ENCODE measurements around the gene LIMK2.

The LIMK2 gene

DNA sequence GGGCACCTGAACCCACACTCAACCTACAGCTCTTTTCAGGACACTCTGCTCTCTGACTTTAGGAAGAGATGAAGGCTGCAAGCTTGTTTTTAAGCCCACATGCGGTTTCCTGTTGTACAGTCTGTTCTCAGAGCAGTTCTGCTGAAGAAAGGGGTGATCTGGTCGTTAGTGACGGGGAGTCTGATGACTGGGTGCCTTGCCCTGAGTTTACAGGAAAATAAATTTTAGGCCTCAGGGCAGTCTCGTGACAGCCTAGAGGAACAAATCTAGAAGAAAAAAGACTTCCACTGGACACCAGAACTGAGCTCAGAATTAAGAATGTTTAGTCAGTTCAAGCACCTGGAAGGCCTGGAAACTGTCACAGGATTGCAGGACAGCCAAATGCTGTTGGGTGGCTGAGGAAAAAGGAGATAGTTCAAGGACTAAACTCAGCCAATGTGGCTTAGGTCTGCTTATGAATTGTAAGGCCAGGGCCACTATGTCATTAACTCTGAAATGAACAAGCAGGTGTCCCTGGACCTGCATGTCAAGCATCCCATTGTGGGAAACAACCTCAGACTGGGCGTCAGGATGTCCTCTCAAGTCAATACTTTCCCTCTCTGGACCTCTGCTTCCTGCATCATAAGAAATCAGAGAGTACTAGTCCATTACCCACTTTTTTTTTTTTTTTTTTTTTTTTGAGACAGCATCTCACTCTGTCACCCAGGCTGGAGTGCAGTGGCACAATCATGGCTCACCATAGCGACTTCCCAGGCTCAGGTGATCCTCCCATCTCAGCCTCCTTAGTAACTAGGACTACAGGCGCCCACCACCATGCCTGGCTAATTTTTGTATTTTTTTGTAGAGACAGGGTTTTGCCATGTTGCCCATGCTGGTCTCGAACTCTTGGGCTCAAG is 74.5 kb downstream of the LIMK2 start:
- Histone ChIP-seq H3K4me1 (ENCODE audit: control insufficient read depth, insufficient read depth, low read length) (peaks cover 17% of the 10 kb centered on the region), H3K9me3 (ENCODE audit: control insufficient read depth, low read length) (no peaks in the 10 kb centered on the region), H3K36me3 (ENCODE audit: control insufficient read depth, insufficient read depth, low read length, severe bottlenecking) (peaks cover 74% of the 10 kb centered on the region), H3K4me3 (ENCODE audit: low read length) (no peak overlapping the region), H3K27me3 (replicated peaks; ENCODE audit: control insufficient read depth, insufficient read depth, low read length) (no peaks in the 10 kb centered on the region), H3K9ac (ENCODE audit: low read length) (no peak overlapping the region)
- no peak for DNase-seq (ENCODE audit: low read depth)

DNA sequence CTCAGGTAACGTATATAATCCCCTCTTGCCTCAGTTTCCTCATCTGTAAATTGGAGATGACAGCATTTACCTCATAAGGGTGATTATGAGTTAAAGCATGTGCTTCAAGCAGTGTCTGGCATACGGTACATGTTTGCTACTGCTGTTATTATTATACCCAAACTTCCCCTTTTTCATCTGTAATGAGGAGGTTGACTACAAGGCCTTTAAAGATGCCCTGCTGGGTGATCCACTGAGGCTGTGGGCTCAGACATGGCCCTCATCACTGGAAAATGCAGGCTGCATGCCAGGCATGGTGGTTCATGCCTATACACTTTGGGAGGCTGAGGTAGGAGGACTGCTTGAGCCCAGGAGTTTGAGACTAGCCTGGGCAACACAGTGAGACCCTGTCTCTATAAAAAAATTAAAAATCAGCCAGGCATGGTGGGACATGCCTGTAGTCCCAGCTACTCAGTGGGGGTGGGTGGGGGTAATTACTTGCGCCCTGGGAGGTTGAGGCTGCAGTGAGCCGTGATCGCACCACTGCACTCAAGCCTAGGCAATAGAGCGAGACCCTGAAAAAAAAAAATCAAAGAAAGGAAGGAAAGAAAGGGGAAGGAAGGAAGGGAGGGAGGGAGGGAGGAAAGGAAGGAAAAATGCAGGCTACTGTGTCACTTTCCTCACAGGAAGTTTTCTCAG is 75.9 kb downstream of the LIMK2 start:
- H3K27me3 ChIP-seq (replicated peaks; ENCODE audit: control insufficient read depth, insufficient read depth, low read length), result no peaks in the 10 kb centered on the region
- peak overlapping the region; percentile 58 for H3K9ac ChIP-seq (ENCODE audit: low read length)
- no peak overlapping the region for H3K4me3 ChIP-seq (ENCODE audit: low read length)
- H3K4me1 ChIP-seq (ENCODE audit: control insufficient read depth, insufficient read depth, low read length), result peaks cover 22% of the 10 kb centered on the region
- no peaks in the 10 kb centered on the region for H3K9me3 ChIP-seq (ENCODE audit: control insufficient read depth, low read length)
- no peak for DNase-seq (ENCODE audit: low read depth)
- H3K36me3 ChIP-seq (ENCODE audit: control insufficient read depth, insufficient read depth, low read length, severe bottlenecking), result peaks cover 60% of the 10 kb centered on the region

DNA sequence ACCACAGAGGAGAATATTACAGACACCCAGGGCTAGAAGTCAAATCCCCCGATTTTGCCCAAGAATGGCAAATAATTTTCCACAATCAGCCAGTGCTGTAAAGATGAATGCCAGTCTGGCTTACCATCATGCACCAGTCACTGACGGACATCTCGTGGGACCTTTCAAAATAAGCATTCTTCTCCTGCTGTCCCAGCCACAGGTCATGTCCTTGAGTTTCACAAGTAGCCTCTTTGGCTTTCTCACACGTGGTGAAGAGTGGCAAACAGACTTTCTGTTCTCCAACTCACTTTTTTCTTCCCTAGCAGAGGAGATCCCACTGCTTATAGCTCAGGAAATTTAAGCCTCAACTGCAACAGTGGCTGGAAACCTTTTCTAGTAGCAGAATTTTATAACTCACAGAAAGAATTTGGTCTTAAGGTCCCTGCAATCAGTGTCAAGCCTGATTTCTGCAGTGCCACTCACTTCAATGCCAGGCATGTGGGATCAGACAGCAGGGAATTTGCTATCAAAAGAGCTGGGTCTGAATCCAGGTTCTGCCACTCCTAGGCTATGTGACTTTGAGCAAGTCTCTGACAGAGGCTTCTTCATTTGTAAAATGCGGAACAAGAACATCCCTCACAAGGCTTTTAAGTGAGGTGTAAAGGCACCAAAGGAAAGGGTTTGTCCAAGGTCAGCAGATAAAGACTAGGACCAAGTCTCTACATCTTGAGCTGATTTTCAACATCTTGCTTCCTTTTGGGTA is 76.6 kb downstream of the LIMK2 start:
- DNase-seq (ENCODE audit: low read depth), result no peak
- peak overlapping the region; percentile 58 for H3K9ac ChIP-seq (ENCODE audit: low read length)
- no peaks in the 10 kb centered on the region for H3K27me3 ChIP-seq (replicated peaks; ENCODE audit: control insufficient read depth, insufficient read depth, low read length)
- H3K36me3 ChIP-seq (ENCODE audit: control insufficient read depth, insufficient read depth, low read length, severe bottlenecking), result peaks cover 53% of the 10 kb centered on the region
- peaks cover 29% of the 10 kb centered on the region for H3K4me1 ChIP-seq (ENCODE audit: control insufficient read depth, insufficient read depth, low read length)
- H3K9me3 ChIP-seq (ENCODE audit: control insufficient read depth, low read length), result no peaks in the 10 kb centered on the region
- H3K4me3 ChIP-seq (ENCODE audit: low read length), result no peak overlapping the region

DNA sequence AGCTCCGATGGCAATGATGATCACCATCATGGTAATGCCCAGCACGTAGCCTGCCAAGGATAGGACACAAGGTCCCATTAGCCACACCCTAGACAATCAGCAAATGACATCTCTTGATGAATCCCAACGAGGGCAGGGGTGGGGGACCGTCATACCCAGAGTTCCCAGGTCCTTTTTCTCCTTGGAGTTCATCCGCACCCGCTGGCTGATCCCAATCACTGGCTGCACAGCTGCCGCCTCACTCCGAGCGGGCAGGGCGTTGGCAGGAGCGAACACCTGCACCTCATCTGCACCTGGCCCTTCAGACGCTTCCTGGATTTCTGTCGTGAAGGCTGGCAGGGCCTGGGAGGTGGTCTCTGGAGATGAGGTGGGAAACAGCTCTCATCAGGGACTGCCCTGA is 77.2 kb downstream of the LIMK2 start:
- no peak for DNase-seq (ENCODE audit: low read depth)
- H3K27me3 ChIP-seq (replicated peaks; ENCODE audit: control insufficient read depth, insufficient read depth, low read length), result no peaks in the 10 kb centered on the region
- peaks cover 47% of the 10 kb centered on the region for H3K36me3 ChIP-seq (ENCODE audit: control insufficient read depth, insufficient read depth, low read length, severe bottlenecking)
- no peaks in the 10 kb centered on the region for H3K9me3 ChIP-seq (ENCODE audit: control insufficient read depth, low read length)
- H3K4me3 ChIP-seq (ENCODE audit: low read length), result peak overlapping the region; percentile 94
- peaks cover 32% of the 10 kb centered on the region for H3K4me1 ChIP-seq (ENCODE audit: control insufficient read depth, insufficient read depth, low read length)
- H3K9ac ChIP-seq (ENCODE audit: low read length), result peak overlapping the region; percentile 93

DNA sequence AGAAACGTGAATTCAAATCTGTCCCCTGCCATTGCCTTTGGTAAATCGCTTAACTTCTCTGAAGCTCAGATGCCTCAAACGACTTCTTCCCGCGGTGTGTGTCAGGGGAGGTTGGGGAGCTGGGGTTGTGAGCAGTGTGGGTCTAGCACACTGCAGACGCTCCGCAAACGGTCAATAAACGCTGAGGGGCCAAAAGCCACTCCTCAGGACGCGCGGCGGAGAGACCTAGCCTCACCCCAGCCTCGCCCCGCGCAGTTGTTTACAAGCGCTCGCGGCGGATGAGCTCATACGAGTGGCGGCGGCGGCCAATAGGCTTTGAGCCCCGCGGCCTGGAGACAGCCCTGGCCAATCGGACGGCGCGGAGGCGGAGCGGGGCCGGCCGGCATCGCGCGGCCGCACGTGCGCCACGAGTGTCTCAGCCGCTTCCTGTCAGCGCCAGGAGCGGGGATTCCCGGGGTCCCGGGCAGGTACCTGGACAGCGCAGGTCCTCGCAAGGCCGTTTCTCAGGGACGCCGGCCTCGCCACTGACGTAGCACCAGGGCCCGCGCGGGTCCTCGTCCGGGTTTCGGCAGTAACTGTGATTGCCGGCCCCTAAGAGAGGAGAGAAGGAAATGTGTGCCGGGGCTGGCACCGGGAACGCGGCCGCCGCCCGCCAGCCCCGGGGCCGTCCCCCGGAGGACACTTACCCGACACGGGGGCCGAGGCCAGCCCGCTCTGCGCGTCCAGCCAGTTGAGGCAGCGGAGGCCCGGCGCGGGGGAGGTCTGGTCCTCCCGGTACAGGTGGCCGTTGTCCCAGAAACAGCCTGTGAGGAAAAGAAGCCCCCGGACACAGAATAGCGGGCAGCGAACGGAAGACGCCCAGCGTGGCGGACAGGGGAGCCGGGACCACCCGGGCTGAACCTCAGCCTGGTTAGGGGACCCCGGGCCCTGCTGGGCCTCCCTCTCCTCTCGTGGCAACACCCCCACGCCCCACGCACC is 78.7 kb downstream of the LIMK2 start:
- Histone ChIP-seq H3K36me3 (ENCODE audit: control insufficient read depth, insufficient read depth, low read length, severe bottlenecking) (peaks cover 33% of the 10 kb centered on the region), H3K4me3 (ENCODE audit: low read length) (peak overlapping the region; percentile 94), H3K9me3 (ENCODE audit: control insufficient read depth, low read length) (no peaks in the 10 kb centered on the region), H3K27me3 (replicated peaks; ENCODE audit: control insufficient read depth, insufficient read depth, low read length) (no peaks in the 10 kb centered on the region), H3K9ac (ENCODE audit: low read length) (peak overlapping the region; percentile 93), H3K4me1 (ENCODE audit: control insufficient read depth, insufficient read depth, low read length) (peaks cover 39% of the 10 kb centered on the region)
- peak; percentile 99 for DNase-seq (ENCODE audit: low read depth)

DNA sequence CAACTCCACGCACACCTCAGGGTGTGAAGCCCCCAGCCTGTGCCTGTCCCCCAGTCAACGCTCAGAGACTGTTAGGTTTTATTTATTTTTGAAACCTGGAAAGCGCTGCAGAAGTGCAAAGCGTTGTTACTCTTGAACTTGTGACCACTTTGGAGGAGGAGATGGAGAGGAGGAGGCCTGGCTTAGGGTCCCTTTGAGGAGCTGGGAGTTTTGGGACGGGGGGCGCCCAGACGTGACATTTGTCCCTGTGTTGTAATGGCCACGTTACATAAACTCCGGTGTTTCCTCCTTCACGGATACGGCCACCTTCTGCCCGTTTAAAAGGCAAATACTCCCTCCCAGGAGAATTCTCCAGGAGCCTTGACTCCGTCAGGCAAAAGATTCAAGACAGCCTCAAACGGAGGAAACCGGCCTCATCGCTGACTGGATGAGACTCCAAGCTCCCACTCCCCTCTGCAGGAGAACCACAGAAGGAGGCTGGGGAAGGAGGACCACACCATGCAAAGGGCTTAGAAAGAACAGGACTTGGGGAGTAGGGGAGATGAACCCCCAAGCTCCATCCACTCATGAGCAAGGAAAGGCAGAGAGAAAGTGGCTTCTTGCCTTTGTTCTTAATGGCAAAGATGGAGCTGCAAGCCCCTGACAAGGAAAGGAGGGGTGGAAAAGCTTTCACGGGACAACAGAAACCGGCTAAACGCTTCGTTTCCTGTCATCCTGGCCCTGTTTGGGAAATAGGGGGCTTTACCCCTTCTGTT is 79.6 kb downstream of the LIMK2 start:
- Histone ChIP-seq H3K4me1 (ENCODE audit: control insufficient read depth, insufficient read depth, low read length) (peaks cover 47% of the 10 kb centered on the region), H3K4me3 (ENCODE audit: low read length) (peak overlapping the region; percentile 94), H3K27me3 (replicated peaks; ENCODE audit: control insufficient read depth, insufficient read depth, low read length) (no peaks in the 10 kb centered on the region), H3K36me3 (ENCODE audit: control insufficient read depth, insufficient read depth, low read length, severe bottlenecking) (peaks cover 24% of the 10 kb centered on the region), H3K9me3 (ENCODE audit: control insufficient read depth, low read length) (no peaks in the 10 kb centered on the region), H3K9ac (ENCODE audit: low read length) (peak overlapping the region; percentile 93)
- peak; percentile 62 for DNase-seq (ENCODE audit: low read depth)

DNA sequence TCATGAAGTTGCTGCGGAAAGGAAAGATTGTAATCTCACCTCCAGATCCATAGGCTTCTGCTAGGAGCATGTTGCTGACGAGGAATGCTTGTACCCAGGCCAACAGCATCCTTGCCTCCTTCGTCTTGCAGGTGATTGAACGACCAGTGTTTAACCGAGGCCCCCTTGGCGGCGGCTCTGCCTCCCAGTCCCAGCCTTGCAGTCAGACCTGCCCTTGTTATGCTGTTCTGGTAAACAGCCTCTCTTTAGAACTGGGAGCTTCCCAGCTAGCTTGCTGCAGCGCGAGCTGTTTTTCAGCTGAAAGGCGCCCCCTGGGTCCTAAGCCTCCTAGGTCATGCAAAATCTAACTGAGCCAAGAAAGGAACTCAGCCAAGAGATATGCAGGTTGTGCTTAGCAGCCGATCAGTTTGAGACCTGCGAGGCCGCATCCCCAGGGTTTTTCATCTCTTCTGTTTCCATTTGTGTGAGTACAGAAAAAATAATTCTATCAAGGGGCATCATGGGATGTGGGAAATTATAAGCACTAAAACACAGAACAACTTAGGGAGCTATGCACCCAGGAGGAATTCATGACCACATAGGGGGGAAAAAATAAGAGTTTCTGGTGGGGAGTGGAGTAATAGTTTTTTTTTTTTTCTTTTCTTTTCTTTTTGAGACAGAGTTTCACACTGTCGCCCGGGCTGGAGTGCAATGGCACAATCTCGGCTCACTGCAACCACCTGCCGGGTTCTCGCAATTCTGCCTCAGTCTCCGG is 80.3 kb downstream of the LIMK2 start, which contains the start of gene PIK3IP1:
Gene PIK3IP1, minus strand, starts transcription at position 253 of the 754 bp plus-strand sequence. Its CDS starts 144 bp downstream, at position 109.
- Histone ChIP-seq H3K36me3 (ENCODE audit: control insufficient read depth, insufficient read depth, low read length, severe bottlenecking) (peaks cover 23% of the 10 kb centered on the region), H3K9me3 (ENCODE audit: control insufficient read depth, low read length) (no peaks in the 10 kb centered on the region), H3K4me1 (ENCODE audit: control insufficient read depth, insufficient read depth, low read length) (peaks cover 54% of the 10 kb centered on the region), H3K9ac (ENCODE audit: low read length) (peak within 1 kb of the TSS; percentile 93), H3K4me3 (ENCODE audit: low read length) (peak within 1 kb of the TSS; percentile 94), H3K27me3 (replicated peaks; ENCODE audit: control insufficient read depth, insufficient read depth, low read length) (no peaks in the 10 kb centered on the region)
- peak; percentile 94 for DNase-seq (ENCODE audit: low read depth)

DNA sequence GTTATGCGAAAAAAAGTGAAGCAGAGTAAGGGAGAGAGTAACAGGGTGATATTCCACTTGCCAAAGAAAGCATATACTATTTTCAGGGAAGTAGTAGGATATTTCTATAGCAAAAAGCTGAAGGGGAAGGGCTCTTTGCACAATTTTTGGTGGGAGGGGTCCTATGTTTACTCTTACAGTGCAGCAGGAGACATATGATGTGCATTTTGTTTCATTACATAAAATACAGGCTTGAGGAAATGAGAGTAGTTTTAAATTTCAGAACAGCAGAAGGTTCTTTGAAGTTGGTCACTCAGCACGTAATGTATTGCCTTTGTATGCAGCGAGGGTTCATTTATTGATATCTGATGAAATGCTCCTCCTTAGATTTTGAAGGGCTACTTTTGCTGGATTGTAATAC is 83.3 kb downstream of the LIMK2 start:
- Histone ChIP-seq H3K4me1 (ENCODE audit: control insufficient read depth, insufficient read depth, low read length) (peaks cover 43% of the 10 kb centered on the region), H3K4me3 (ENCODE audit: low read length) (peak overlapping the region; percentile 71), H3K36me3 (ENCODE audit: control insufficient read depth, insufficient read depth, low read length, severe bottlenecking) (no peaks in the 10 kb centered on the region), H3K27me3 (replicated peaks; ENCODE audit: control insufficient read depth, insufficient read depth, low read length) (no peaks in the 10 kb centered on the region), H3K9ac (ENCODE audit: low read length) (peak overlapping the region; percentile 78), H3K9me3 (ENCODE audit: control insufficient read depth, low read length) (no peaks in the 10 kb centered on the region)
- DNase-seq (ENCODE audit: low read depth), result no peak

DNA sequence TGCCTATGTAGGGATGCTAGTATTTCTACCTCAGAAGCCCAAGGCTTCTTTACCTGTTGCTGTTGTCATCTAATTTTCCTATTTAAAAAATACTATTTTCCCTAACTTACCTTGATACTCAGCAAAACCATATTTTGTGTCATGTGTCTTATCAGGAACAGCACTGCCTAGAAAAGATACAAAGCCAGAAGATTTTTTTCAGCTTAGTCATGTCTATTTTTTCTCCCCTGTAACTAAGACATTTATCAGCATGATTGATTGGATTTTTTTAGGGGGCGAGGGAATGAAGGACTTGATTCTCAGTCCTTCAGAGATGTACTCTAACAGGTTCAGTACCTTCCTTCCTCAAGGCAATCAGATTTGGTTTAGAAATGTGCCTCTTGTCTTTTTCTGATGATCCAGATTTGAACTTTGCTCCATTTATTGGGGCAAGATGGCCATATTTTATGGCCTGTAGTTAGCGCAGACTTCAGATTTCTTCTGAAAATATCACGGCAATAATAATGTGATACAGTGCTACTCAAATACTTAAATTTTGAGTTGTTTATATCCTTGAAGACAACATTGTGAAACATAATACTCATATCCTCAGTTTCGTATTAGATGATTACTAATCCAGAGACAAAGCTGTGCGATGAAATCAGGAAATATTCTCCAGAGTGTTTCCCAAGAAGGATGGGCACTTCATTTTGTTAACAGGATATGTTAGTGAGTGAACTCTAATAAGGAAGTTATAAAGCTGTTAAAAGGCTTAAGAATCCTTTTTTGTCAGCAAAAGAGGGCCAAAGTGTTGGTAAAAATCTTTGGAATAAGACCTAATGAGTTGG is 83.9 kb downstream of the LIMK2 start:
- H3K9me3 ChIP-seq (ENCODE audit: control insufficient read depth, low read length), result no peaks in the 10 kb centered on the region
- peak overlapping the region; percentile 78 for H3K9ac ChIP-seq (ENCODE audit: low read length)
- DNase-seq (ENCODE audit: low read depth), result peak; percentile 34
- no peaks in the 10 kb centered on the region for H3K36me3 ChIP-seq (ENCODE audit: control insufficient read depth, insufficient read depth, low read length, severe bottlenecking)
- peaks cover 45% of the 10 kb centered on the region for H3K4me1 ChIP-seq (ENCODE audit: control insufficient read depth, insufficient read depth, low read length)
- no peaks in the 10 kb centered on the region for H3K27me3 ChIP-seq (replicated peaks; ENCODE audit: control insufficient read depth, insufficient read depth, low read length)
- peak overlapping the region; percentile 71 for H3K4me3 ChIP-seq (ENCODE audit: low read length)
